GM23338 (cell line): ENCODE measurements around the gene SMC4.

Experiments
- EZH2 ChIP-seq: fragments of 200-600 bp; sonication (generic); IDR thresholded peaks from one replicate; pipeline ENCODE4 v1.8.0; 2017; ENCODE audit warnings: antibody characterized with exemption, mild to moderate bottlenecking, low read depth; ENCODE audit not compliant: unreplicated experiment
- POLR2AphosphoS5 ChIP-seq: IDR thresholded peaks from 2 replicates; pipeline ENCODE4 v1.6.1; 2016; ENCODE audit warnings: antibody characterized with exemption, low read depth

- no peak for TF ChIP-seq EZH2
- TF ChIP-seq POLR2AphosphoS5 = no peak
These were observed 6.0 kb upstream of the SMC4 start for GRCh38 chr3:160393346-160394008.
